Stimulated activated CD8-positive, alpha-beta memory T cell treated with anti-CD3 and anti-CD28 coated beads, Interleukin-15, amount 100 ng/mL, for 4 hours (primary cell): Measurements from ENCODE around the gene CACHD1.

ENCODE experiments used
- DNase-seq, 2 donors: peaks; one replicate each; pipeline ENCODE4 v3.0.0-alpha.2; 2020; ENCODE audit warnings: low read depth in 2 of 2

The CACHD1 gene

GRCh38 chr1:64469977-64470664 is at the start of gene CACHD1:
Gene CACHD1, plus strand, starts transcription at chr1:64470129. Its CDS starts 616 bp downstream, at chr1:64470745.
- peak; percentile 44 to 56 for DNase-seq

- DNase-seq: no peak
Measured at GRCh38 chr1:64421377-64421776, 48.6 kb upstream of the CACHD1 start.

- DNase-seq: no peak
Measured at GRCh38 chr1:64423526-64423925, 46.4 kb upstream of the CACHD1 start.

GRCh38 chr1:64424412-64424811 is 45.5 kb upstream of the CACHD1 start:
- no peak for DNase-seq

GRCh38 chr1:64425521-64425920 is 44.4 kb upstream of the CACHD1 start:
- DNase-seq: no peak

GRCh38 chr1:64426681-64427080 is 43.2 kb upstream of the CACHD1 start:
- DNase-seq: no peak

- DNase-seq: no peak
Measured at GRCh38 chr1:64427879-64428278, 42.0 kb upstream of the CACHD1 start.

- no peak for DNase-seq
Measured at GRCh38 chr1:64433308-64433707, 36.6 kb upstream of the CACHD1 start.

- DNase-seq: no peak
Measured at GRCh38 chr1:64433747-64434146, 36.2 kb upstream of the CACHD1 start.

GRCh38 chr1:64435000-64435399 is 34.9 kb upstream of the CACHD1 start:
- no peak for DNase-seq

GRCh38 chr1:64437453-64437852 is 32.5 kb upstream of the CACHD1 start:
- no peak for DNase-seq

GRCh38 chr1:64440183-64440826 is 29.6 kb upstream of the CACHD1 start:
- no peak for DNase-seq

GRCh38 chr1:64451440-64451839 is 18.5 kb upstream of the CACHD1 start:
- DNase-seq: no peak

GRCh38 chr1:64453688-64454087 is 16.2 kb upstream of the CACHD1 start:
- no peak for DNase-seq

GRCh38 chr1:64458915-64459314 is 11.0 kb upstream of the CACHD1 start:
- no peak for DNase-seq

- no peak for DNase-seq
Measured at GRCh38 chr1:64459743-64460142, 10.2 kb upstream of the CACHD1 start.

GRCh38 chr1:64466033-64466432 is 3.9 kb upstream of the CACHD1 start:
- DNase-seq: no peak

- no peak for DNase-seq
Measured at GRCh38 chr1:64469116-64469976, 583 bp upstream of the CACHD1 start.

- DNase-seq: no peak
Measured at GRCh38 chr1:64470665-64471217, 812 bp downstream of the CACHD1 start.

- no peak for DNase-seq
Measured at GRCh38 chr1:64471218-64472039, 1.5 kb downstream of the CACHD1 start.

- DNase-seq: no peak
Measured at GRCh38 chr1:64472040-64472376, 2.1 kb downstream of the CACHD1 start.

- DNase-seq: no peak
Measured at GRCh38 chr1:64472805-64473204, 2.9 kb downstream of the CACHD1 start.
